Hematopoietic multipotent progenitor cell treated with erythropoietin and hydrocortisone succinate and interleukin-3 and kit ligand, for 15 days (in vitro differentiated cells): Measurements from ENCODE around the gene ZC3H12C.
A peak's percentile ranks its signal among the peaks of the same experiment; 100 is the strongest.

Source experiments
- DNase-seq: peaks from one replicate; pipeline ENCODE4 v3.0.0-alpha.2; 2015; ENCODE audit warnings: low spot score

The ZC3H12C gene

DNA sequence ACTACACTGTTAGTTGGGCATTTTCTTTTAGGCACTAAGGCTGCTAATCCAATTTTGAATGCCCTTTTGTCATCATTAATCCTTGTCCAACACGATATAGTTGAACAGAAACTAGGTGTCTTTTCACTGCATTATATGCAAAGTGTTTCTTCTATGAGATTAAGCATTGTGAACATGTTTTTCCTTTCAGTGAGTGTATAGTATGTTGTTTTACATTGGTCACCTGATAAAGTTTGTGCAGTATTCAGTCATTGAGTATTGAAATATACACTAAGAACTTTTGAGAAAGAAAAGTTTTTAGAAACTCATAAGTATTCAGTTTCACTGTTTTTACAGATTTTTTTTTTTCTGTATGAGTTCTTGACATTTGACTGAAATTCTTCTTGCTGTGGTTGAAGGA is 59.0 kb downstream of the ZC3H12C start:
- DNase-seq: no peak

DNA sequence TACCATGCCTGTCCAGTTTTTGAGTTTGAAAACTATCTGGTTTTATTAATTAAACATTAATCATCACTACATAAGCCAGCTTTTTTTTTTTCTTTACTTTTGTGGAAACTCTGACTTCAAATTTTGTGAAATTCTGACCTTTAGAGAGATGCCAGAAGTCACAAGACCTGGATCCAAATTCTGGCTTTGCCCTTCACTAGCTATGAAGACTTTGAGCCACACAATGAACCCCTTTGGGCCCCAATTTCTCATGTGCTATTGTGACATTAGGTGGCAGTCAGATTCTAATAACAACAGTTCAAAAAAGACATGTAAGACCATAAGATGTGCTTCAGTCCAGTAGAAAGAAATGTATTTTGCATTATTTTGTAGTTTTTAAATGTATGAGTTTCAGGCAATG is 60.3 kb downstream of the ZC3H12C start:
- no peak for DNase-seq

DNA sequence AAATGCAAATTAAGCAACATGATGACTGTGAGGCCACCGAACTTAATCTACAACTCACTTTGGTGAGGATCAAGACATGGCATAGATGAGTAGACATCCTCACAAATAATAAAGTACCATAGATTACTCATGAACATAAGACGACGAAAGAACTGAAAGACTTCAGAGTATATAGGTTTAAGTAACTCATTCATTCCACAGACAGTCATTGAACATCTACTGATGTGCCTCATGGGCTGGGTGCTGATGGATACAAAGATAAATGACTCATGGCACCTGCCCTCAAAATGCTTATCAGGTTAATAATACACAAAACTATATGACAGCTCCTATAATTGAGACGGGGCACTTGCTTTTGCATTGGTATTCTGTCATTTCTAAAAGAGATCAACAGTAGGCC is 63.3 kb downstream of the ZC3H12C start:
- DNase-seq: no peak

DNA sequence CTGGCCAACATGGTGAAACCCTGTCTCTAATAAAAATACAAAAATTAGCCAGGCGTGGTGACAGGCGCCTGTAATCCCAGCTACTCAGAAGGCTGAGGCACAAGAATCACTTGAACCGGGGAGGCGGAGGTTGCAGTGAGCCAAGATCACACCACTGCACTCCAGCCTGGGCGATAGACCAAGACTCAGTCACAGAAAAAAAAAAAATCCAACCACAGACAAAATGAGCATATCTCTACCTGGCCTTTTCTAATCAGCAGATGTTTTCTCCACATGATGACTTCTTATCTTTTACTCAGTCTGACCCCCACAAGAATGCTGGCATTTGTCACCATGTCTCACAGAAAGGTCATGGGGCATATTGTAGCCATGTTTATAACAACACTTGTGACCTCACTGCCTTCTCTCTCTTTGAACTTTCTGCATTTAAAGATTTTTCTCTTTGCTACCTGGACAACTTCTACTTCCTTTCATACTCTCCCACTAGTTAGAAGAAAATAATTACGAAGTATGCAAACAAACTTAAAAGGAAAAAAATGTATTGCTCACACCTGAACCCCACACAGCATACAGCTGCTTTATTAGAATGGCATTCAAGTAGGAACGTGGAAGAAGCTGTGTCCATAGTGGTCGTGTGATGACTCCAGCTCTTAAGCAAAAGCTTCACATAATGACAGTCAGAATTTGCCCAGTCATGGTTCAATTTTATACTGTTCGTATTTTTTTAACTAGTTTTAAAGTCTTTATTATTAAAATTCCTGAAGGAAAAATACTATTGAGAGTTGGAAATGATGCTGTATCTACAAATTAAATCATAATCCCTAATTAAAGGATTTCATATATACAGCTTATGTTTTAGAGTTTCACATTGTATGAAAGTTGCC is 65.4 kb downstream of the ZC3H12C start:
- DNase-seq: no peak

DNA sequence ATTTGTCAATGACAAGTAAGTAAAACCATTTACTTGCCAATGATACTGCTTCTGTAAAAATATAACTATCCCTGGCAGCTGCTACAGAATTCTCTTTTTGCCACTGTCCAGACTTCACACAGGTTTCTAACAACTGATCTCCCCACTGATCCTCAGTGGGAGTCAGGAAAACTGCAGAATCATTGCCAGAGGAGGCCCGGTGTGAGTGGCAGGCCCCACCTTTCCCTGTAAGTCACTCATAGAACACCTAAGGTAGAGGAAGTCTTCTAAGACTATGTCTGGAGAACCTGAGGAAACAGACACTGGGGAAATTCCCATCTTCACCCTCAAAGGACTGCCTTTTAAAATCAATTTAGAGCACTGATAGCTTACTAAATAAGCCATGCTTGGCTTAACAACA is 66.3 kb downstream of the ZC3H12C start:
- DNase-seq: no peak

DNA sequence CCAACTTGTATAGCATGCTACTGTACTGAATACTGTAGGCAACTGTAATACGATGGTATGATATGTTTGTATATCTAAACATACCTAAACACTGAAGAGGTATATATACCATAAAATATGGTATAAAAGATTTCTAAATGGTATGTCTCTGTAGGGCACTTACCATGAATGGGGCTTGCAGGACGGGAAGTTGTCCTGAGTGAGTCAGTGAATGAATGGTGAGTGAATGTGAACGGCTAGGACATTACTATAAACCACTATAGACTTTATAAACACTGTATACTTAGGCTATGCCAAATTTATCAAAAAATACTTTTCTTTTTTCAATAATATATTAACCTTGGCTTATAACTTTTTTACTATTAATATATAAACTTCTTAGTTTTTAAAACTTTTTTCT is 66.8 kb downstream of the ZC3H12C start:
- no peak for DNase-seq

DNA sequence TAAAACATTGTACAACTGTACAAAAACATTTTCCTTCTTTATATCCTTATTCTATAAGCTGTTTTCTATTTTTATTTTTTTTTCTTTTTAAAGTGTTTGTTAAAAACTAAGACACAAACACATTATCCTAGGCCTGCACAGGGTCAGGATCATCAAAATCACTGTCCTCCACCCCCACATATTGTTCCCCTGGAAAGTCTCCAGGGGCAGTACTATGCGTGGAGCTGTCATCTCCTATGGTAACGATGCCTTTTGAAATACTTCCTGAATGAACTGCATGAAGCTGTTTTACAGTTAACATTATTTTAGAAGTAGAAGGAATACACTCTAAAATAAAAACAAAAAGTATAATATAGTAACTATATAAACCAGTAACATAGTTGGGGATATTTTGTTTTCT is 67.2 kb downstream of the ZC3H12C start:
- no peak for DNase-seq

DNA sequence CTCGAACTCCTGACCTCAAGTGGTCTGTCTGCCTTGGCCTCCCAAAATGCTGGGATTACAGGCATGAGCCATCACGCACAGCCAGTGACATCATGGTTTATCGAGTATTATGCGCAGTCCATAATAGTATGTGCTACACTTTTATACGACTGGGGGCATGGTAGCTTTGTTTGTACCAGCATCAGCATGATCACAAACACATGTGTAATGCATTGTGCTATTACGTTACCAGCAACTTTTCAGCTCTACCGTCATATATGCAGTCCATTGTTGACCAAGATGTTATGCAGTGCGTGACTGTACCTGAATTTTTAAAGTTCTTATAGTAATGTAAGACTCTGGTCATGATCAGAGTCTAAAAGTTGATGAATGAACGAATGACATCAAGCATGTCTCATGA is 67.9 kb downstream of the ZC3H12C start:
- no peak for DNase-seq

DNA sequence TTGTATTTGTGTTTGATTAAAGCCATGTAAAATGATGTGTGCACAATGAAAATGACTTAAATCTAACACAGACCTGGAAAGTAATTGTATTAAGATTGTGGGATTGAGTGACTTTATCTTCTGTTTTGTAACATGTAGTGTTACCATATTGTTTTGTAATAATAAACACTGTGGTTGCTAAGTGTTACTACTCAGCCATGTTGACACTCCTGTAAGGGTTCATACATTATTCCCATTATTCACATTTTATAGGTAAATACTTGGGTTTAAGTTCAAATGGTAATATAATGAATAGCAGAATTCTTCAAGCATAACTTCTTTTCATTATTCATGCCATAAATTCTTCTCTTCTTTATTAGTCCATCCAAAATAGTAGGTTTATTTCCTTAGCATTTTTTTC is 69.0 kb downstream of the ZC3H12C start:
- no peak for DNase-seq

DNA sequence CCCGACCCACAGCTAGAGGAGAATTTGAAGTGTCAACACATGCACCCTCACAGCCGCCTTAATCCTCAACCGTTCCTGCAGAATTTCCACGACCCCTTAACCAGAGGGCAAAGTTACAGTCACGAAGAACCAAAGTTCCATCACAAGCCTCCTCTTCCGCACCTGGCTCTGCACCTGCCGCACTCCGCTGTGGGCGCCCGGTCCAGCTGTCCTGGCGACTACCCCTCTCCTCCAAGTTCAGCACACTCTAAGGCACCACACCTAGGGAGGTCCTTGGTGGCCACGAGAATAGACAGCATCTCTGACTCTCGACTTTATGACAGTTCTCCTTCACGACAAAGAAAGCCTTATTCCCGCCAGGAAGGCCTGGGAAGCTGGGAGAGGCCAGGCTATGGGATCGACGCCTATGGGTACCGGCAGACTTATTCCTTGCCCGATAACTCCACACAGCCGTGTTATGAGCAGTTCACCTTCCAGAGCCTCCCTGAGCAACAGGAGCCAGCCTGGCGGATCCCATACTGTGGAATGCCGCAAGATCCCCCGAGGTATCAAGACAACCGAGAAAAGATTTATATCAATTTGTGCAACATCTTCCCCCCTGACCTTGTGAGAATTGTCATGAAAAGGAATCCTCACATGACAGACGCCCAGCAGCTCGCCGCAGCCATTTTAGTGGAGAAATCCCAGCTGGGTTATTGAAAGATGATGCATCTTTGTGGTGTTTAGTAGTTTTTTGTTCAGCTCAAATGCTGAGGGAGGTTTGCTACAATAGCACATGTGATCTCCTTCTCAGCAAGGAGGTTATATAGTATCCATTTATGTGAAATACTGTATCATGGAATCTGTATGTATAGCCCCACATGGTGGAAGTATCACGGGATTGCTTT is 72.1 kb downstream of the ZC3H12C start:
- DNase-seq: no peak

DNA sequence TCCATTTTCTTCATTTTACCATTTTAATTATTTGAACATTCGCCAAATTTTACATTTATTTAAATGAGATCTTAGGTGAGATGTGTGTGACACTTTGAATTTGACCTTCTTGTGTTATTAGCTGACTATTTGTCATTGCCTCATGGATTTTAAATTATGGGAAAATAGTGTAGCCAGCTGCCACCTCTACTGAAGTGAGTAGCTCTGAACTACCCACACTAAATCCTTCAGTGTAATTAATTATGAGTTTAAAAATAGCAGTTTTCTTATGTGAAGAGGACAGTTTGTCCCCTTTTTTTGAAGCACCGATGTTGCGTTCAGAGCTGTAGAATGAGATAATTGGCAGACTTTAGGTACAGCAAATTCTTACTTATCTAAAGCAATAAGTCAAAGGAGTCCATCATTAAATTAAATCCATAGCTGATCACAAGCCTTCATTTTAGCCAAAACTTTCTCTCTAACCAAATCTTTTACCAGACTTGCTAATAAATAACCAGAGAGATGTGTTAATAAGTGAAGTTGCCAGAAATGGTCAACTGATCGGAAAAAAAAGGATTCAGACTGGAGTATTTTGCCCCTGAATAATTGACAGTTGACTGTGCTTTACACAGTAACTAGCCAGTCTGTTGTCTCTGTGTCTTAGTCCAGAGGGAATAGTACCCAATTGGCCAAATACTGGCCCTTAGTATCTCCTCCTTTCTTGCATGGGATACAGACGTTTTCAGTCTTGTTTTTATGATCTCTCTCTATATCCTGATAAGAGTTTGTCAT is 75.0 kb downstream of the ZC3H12C start:
- no peak for DNase-seq

DNA sequence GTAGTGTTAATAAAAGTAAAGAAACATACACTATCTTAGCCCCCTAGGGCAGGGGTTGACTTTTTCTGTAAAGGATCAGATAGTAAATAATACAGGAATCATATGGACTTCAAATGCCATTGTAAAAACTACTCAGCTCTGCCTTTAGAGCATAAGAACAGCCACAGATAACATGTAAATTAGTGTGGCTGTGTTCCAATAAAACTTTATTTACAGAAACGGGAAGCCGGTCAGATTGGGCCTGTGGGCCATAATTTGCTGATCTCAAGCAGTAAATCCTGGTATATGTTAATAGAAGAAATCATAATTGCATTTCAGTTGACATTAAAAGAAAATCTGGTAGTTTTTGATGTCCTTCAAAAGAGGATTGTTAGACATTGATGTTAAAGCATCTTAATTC is 76.5 kb downstream of the ZC3H12C start:
- DNase-seq: no peak

DNA sequence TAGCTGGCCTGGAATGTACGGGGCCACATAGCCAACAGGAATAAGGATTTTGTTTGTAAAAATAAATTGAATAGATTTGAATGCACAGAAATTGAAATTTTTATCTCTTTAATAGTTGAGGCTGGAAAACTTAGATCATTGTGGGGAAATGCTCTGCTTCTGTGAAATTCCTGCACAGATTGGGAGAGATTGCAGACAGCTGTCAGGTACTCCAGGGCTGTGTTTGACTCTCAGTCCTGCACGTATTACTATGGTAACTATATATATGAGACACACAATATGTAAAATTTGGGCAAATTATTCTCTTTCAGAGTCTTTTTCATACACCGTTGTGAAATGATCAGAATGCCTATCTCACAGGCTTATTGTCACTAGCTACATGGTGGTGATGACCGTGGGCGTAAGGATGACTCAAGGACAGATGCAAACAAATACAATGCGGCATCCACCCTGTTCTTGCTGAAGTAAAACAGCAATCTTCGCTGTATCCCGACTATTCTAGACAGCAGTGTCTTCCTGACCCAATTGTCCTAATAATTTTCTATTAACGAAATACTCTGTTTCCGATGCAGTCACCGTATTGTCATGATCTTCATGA is 79.4 kb downstream of the ZC3H12C start:
- DNase-seq: no peak

DNA sequence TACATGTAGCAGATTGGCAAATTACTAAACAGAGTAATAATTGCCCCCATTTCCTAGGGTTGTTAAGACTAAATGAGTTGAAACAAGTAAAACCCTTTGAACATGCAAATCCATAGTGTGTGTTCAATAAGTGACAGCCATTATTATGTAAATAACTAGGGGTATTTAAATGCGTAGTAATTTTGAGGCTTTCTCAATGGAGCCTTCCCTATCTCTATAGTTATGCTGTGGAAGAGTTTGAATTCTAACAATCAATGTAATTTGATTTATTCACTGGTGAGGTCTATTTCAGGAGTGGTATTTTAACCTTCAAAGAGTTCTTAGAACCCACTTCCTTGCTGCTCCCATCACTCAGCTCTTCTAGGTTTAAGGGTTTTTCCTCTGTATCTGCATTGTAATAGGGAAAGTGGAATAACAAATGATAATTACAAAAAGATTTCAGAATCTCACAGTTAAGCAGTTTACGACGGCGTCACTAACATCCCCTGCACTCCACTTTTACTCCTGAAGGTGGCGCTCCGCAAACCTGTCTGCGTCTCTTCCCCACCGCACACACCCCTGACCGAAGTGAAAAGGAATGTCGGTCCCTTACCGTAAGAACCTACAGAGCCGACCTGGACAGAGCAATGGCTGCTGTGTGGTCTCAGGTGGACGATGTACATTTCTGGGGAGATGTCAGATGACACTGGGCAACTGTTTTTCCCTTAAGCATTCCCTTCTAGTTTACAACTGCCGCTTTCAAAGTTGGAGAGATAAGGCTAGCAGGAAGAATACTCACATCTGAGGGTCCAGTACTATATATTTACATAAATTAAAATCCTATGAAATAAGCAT is 80.8 kb downstream of the ZC3H12C start:
- DNase-seq: peak; percentile 30

DNA sequence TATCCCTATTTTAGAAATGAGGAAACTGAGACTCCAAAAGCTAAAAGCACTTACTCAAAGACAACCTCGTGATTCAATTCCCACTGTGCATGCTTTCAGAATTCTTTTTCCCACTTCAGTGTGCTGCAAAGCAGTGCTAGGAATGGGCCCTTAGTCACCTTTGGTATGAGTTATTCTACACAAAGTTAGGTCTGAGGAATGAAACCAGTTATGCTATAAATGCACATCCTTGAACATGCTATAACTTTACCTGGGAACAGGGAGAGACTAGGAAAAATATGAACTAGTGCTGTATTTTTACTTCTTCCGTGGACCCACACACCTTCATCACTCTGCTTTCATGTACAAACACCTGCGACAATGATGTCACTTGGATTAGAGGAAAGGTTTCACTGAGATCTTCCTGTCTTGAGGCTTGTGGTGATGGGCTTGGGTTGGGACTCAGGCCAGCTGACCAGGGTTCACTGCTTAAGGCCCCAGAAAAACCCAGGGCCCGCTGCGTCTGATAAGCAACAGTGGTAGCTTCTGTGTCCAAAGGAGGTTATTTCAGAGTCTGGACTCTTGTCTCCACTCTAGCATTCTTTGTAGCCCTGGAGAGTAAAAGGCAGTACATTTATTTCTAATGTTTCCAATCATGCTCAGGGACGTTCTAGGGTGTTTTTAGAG is 81.6 kb downstream of the ZC3H12C start:
- DNase-seq: no peak

DNA sequence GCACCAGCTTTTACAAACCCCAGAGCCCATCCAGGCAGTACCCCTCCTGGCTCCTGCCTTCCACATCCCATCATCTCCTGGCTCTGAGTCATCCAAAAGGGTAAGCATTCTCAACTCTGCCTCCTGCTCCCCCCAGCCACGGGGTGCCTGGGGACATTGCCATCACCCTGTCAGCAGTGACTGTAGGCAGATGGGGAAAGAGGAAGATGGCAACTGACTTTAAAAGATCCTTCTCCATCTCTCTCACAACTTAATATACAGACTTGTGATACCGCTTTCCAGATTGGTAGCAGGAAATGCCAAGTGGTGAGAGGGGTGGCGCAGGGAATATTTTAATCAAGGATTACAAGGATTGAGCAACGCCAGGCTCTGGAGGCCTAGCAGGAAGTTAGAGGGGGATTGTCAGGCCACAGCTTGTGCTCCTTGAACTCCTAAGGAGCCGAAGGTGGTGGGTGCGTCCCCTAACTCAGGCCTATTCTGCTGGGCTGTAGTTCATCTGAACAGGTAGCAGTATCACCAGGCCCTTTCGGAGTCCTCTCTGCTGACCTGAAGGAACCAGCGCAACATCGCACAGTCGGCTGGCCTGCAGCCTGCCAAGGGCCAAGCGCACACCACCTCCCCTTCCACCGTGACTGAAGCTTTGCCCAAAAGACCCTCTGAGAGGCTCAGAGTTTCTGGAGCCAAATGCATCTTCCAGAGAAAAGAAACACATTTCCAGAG is 83.3 kb downstream of the ZC3H12C start:
- no peak for DNase-seq

DNA sequence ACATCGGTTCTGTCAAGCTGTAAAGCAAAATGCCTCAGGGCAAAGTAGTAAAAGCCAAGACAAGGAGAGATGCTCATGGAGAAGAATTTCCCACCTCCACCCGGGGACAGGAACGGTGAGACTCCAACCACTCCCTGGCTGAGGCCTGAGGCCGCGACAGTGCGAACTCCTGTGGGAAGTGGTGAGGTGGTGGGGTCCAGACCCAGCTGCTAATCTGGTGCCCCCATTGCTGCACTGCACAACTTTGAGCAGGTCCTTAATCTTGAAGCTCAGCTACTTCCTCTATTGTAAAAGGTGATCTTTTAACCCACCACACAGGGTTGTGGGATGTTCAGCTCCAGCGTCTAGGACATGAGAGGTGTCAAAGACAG is 83.9 kb downstream of the ZC3H12C start:
- no peak for DNase-seq

DNA sequence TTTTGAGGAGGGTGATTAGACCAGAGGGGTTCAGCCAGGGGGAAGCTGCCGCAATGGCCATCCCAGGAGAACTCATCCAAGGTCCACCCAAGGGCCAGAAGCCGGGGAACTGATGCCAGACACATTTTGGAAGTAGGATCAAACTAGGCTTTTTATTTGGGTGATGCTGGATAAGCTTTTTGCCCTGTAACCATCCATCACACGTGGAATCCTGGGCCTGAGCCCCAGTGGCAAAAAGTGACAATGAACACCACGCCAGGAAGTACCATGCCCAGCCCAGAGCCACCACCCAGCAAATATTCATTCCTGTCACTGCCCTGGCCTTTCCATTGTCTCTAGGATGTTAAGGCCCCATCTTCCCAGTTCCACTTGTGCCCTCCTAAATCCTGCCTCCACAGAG is 85.9 kb downstream of the ZC3H12C start:
- DNase-seq: no peak

DNA sequence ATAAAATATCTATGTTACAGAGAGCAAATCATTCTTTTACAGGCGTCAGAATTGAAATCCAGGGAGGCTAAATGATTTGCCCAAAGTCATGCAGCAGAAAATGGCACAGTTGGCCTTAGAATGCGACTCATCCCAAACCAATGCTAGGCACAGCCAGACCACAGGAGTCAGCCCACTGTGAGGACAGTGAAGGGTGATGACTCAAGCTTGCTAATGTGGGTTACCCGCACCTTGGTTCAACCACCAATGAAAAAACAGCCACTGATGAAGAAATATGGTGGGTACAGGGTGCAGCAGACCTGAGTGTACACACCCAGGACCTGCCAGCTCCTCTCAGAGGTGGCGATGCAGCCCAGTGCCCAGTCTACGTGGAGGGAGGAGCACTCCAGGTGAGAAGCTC is 89.7 kb downstream of the ZC3H12C start:
- DNase-seq: no peak

DNA sequence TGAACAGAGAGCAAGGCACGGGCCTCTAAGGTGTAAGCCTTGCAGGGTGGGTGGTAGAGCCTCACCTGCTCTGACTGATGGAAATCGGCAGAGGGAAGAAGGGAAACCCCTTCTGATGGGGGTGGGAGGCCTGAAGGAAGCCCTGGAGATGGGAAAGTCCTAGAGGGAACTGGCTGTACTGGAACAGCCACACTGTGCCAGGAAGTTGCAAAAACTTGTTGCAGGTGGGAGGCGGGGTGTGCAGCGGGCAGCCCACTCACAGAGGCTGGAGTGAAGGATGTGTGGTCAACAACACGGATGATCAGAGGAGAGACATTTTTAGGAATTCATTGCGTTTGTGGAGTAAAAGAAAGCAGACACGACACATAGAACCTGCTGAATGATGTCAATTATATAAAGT is 91.3 kb downstream of the ZC3H12C start:
- DNase-seq: no peak
